Measurements from ENCODE around the gene C1QB.

DNA sequence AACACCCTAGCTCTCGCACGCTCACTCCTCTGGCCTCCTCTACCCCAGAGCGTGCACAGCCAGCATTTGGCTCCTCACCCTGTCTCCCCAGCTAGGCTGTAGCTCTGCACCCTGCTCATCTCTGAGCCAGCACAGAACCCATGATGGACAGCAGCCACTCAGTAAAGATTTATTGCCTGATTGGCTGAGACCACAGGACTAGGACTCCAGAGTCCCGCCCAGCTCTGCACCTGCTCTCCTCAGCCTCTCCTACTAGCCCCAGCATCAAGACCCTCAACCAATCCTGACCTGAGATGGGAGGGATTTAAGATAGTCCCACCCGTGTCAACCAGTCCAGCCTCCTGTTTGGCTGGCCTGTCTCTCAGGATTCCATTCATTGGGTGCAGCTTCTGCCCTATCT lies 9.3 kb downstream of the C1QB start:
- TF ChIP-seq, protein P1, sequence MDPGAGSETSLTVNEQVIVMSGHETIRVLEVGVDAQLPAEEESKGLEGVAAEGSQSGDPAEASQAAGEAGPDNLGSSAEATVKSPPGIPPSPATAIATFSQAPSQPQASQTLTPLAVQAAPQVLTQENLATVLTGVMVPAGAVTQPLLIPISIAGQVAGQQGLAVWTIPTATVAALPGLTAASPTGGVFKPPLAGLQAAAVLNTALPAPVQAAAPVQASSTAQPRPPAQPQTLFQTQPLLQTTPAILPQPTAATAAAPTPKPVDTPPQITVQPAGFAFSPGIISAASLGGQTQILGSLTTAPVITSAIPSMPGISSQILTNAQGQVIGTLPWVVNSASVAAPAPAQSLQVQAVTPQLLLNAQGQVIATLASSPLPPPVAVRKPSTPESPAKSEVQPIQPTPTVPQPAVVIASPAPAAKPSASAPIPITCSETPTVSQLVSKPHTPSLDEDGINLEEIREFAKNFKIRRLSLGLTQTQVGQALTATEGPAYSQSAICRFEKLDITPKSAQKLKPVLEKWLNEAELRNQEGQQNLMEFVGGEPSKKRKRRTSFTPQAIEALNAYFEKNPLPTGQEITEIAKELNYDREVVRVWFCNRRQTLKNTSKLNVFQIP (CRISPR knock-in tag; IDR thresholded peaks at IDR 0.05; ENCODE audit: borderline replicate concordance, low read depth), result no peak
- no peak for TF ChIP-seq PPARA (CRISPR knock-in tag; IDR thresholded peaks at IDR 0.05; ENCODE audit: borderline replicate concordance)
- TF ChIP-seq ZFP3 (CRISPR knock-in tag; IDR thresholded peaks at IDR 0.05), result no peak
- TF ChIP-seq, protein P2, sequence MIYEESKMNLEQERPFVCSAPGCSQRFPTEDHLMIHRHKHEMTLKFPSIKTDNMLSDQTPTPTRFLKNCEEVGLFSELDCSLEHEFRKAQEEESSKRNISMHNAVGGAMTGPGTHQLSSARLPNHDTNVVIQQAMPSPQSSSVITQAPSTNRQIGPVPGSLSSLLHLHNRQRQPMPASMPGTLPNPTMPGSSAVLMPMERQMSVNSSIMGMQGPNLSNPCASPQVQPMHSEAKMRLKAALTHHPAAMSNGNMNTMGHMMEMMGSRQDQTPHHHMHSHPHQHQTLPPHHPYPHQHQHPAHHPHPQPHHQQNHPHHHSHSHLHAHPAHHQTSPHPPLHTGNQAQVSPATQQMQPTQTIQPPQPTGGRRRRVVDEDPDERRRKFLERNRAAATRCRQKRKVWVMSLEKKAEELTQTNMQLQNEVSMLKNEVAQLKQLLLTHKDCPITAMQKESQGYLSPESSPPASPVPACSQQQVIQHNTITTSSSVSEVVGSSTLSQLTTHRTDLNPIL (CRISPR knock-in tag; IDR thresholded peaks at IDR 0.05; ENCODE audit: low read depth), result no peak
- TF ChIP-seq GLIS3 (CRISPR knock-in tag; IDR thresholded peaks at IDR 0.05), result no peak
- no peak for TF ChIP-seq RARB (CRISPR knock-in tag; IDR thresholded peaks at IDR 0.05)
